ENCODE data around the gene LRP1B.

Gene LRP1B

DNA sequence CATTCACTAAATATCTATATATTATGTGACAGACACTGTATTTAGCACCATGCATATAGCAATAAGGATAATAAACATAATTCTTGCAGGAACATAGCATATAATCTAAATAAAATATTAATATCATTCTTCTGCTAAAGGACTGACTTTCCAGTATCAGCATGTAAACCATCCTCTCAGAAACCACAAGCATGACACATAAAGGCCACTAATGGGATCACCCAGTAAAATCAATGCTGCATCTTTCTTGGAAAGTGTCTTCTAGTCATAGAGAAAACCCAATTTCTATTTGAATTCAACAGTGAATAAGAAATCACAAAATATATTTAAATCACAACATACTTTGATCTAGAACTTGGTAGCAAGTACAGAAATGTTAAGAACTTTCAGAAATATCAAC, 5.8 kb upstream of the LRP1B start:
- no peak overlapping the region for H3K4me3 ChIP-seq (ENCODE audit: low read depth, low read length)
- TF ChIP-seq, protein P1, sequence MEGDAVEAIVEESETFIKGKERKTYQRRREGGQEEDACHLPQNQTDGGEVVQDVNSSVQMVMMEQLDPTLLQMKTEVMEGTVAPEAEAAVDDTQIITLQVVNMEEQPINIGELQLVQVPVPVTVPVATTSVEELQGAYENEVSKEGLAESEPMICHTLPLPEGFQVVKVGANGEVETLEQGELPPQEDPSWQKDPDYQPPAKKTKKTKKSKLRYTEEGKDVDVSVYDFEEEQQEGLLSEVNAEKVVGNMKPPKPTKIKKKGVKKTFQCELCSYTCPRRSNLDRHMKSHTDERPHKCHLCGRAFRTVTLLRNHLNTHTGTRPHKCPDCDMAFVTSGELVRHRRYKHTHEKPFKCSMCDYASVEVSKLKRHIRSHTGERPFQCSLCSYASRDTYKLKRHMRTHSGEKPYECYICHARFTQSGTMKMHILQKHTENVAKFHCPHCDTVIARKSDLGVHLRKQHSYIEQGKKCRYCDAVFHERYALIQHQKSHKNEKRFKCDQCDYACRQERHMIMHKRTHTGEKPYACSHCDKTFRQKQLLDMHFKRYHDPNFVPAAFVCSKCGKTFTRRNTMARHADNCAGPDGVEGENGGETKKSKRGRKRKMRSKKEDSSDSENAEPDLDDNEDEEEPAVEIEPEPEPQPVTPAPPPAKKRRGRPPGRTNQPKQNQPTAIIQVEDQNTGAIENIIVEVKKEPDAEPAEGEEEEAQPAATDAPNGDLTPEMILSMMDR (IDR thresholded peaks at IDR 0.05; ENCODE audit: low read depth, low read length, missing control alignments) = no peak
- no peak for DNase-seq (ENCODE audit: low read depth)

DNA sequence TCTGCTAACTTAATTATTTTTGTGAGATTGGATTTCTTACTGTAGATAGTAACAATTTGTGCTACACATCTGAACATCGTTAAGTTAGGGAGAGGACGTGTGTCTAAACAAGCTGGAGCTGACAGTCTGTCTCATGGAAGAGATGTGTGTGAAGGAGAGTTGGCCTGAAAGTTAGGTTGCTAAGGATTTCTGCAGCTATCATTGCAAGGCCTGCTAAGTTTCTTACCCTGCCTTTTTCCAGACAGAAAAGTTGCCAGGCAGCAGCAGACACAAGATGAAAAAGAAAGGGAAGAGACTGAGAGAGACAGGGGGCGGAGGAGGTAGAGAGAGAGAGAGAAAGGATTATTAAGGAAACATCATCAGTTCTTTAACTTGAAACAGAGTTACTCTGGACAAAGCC, 4.1 kb upstream of the LRP1B start:
- TF ChIP-seq, protein P1 (IDR thresholded peaks at IDR 0.05; ENCODE audit: low read depth, low read length, missing control alignments) = no peak
- no peak for DNase-seq (ENCODE audit: low read depth)
- H3K4me3 ChIP-seq (ENCODE audit: low read depth, low read length) = no peak overlapping the region

DNA sequence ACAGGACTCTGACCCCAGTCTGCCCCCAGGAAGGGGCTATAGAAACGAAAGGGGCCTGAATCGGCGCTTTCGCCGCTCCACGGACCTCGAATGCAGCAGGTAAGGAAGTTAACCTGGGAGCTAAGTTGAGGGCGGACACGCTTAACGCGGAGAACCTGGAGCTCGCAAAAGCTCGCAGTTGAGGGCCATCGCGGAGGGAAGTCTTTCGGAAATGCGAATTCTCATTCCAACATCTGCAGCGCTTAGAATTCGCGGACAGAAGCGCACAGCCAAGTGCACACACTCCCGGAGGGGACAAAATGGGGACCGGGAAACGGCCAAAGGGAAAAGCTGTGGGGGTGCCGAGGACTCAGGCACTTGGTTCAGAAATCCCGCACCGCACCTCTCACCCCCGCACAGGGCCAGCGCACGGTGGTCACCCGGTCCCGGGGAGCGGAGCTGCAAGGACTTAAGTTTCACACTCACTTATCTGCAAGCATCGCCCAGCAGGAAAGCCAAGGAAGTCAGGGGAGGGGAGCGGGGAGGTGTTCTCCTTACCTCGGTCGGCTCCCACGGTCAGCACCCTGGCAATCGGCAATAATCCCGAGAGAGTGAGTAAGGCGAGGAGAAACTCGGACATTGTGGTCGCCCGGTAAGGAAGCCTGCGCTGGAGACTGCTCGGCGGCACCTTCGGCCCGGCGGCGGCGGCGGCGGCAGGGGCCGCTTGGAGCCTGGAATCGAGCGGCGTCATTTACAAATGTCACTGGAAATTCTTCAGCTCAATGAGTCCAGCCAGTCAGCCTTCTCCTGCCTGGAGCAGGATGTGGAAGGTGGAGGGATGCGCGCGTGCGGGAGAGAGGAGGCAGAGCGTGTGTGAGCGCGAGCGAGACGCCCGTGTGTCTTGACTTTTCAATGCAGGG, 456 bp downstream of the LRP1B start:
- no peak for DNase-seq (ENCODE audit: low read depth)
- H3K4me3 ChIP-seq (ENCODE audit: low read depth, low read length) = peak overlapping the region; percentile 61
- TF ChIP-seq, protein P1 (IDR thresholded peaks at IDR 0.05; ENCODE audit: low read depth, low read length, missing control alignments) = no peak

DNA sequence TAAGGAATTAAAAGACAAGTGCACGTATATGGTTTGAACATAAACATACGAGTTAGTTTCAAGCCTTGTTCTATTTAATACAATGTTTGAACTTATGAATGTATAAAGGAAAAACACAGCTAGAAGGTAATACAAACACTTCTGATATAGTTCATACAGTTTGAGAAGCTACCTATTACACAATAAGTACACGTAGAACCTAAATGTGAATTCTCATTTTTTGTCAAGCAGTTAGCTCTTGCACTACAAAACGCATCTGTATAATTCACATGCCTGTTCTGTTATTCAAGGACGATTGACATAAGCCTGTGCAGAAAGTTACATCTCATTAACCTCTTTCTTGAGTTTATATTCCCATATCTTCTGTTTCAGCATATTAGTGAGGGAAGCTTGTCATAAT, 2.7 kb downstream of the LRP1B start:
- DNase-seq (ENCODE audit: low read depth) = no peak
- no peak overlapping the region for H3K4me3 ChIP-seq (ENCODE audit: low read depth, low read length)
- TF ChIP-seq, protein P1 (IDR thresholded peaks at IDR 0.05; ENCODE audit: low read depth, low read length, missing control alignments) = no peak

DNA sequence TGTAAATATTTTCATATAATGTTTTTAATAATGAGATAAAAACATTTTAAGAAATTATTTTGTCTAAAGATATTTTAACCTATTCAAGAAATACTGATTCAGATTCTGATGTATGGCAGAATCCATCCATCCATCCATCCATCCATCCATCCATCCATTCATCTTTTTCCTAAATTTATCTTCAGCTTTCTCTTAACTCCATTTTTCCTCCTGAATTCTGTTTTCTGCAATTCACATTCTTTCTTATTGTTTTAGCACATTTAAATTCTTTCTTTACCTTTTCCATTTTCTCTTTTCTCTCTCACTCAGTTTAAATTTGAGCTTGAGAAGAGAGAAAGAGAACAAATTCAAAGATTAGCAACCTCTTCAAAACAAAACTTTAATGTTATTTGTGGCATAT, 3.6 kb downstream of the LRP1B start:
- TF ChIP-seq, protein P1 (IDR thresholded peaks at IDR 0.05; ENCODE audit: low read depth, low read length, missing control alignments) = no peak
- DNase-seq (ENCODE audit: low read depth) = no peak
- no peak overlapping the region for H3K4me3 ChIP-seq (ENCODE audit: low read depth, low read length)

DNA sequence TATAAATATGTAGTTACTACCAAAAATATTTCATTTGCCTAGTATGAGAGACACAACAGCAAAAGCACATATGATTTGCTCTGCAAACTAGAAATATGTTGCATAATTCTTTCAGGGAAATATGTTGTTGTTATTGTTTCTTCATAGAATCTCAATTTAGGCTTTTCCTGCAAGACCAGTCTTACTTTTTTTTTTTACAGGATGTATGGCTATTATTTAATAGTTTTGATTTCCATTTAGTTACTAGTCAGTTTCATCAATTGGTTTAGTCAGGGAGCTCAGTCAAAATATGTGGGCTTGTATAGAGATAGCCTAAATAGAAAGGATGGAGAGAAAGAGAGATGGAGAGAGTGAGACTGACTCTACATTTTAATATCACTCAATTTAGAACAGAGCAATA, 6.1 kb downstream of the LRP1B start:
- TF ChIP-seq, protein P1 (IDR thresholded peaks at IDR 0.05; ENCODE audit: low read depth, low read length, missing control alignments) = no peak
- no peak for DNase-seq (ENCODE audit: low read depth)
- H3K4me3 ChIP-seq (ENCODE audit: low read depth, low read length) = no peak overlapping the region

DNA sequence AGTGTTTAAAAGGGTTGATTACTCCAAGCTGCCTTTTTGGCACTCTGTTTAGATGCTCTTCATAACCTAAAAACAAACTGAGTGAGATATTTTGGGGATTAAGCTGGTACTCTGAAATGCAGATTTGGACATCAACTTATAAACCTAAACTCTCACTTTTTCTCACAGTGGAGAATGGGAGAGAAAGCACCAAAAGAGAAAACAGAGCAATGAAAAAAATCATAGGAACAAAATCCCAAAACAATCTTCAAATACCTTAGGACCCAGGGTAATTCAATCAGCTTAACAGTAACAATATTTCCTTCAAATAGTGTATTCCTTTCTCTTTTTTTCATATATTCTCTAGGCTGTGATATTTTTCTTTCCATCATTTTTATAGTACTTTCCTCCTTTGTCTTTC, 11.5 kb downstream of the LRP1B start:
- TF ChIP-seq, protein P1 (IDR thresholded peaks at IDR 0.05; ENCODE audit: low read depth, low read length, missing control alignments) = no peak
- H3K4me3 ChIP-seq (ENCODE audit: low read depth, low read length) = no peak overlapping the region
- no peak for DNase-seq (ENCODE audit: low read depth)

Measured in GM12864 (cell line).